ENCODE results near the gene SFXN1. TPM values are rescaled to one million over a fixed set of nuclear protein-coding genes. Genes with fewer than 3 reads are reported as not detected.
"Not testable (repeated sequence)": the region's sequence is repeated elsewhere in the genome, so short reads cannot be mapped to it uniquely, and the experiment has no call there.

Gene SFXN1
- total RNA-seq, 1 donor: 110 TPM

- H3K9me3 ChIP-seq (ENCODE audit: low read depth, low read length); H3K27me3 ChIP-seq (ENCODE audit: insufficient read depth, low read length); H3K4me3 ChIP-seq (ENCODE audit: low read length): not testable (repeated sequence)
- peaks cover 14% of the 10 kb centered on the region for H3K4me1 ChIP-seq (ENCODE audit: insufficient read depth, low read length)
Measured at GRCh38 chr5:175535331-175535730, 57.0 kb downstream of the SFXN1 start.

DNA sequence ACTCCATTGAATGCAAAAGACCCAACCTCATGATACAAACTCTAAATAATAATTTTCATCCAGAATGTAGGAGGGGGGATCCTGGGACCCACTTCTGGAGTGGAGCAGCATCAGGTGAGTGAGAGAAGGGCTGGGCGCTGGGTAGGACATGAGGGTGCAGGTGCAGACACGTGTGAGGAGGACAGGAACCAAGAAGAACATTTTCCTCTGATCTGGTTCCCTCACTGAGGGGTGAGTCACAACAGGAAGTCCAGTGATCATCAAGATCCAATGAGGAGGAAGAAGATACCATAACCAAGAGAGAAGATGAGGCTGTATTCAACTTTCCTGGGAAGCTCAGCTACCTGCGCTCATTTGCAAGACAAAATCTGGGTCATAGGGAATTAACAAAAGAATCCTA, 57.4 kb downstream of the SFXN1 start:
- Histone ChIP-seq H3K27me3 (ENCODE audit: insufficient read depth, low read length) (no peaks in the 10 kb centered on the region), H3K9me3 (ENCODE audit: low read depth, low read length) (no peaks in the 10 kb centered on the region), H3K4me1 (ENCODE audit: insufficient read depth, low read length) (peaks cover 14% of the 10 kb centered on the region), H3K4me3 (ENCODE audit: low read length) (no peak overlapping the region)

GRCh38 chr5:175538576-175538975, 60.2 kb downstream of the SFXN1 start:
- H3K4me1 ChIP-seq (ENCODE audit: insufficient read depth, low read length): peaks cover 14% of the 10 kb centered on the region
- no peaks in the 10 kb centered on the region for H3K9me3 ChIP-seq (ENCODE audit: low read depth, low read length)
- H3K27me3 ChIP-seq (ENCODE audit: insufficient read depth, low read length): no peaks in the 10 kb centered on the region
- H3K4me3 ChIP-seq (ENCODE audit: low read length): no peak overlapping the region

- Histone ChIP-seq H3K4me3 (ENCODE audit: low read length) (no peak overlapping the region), H3K27me3 (ENCODE audit: insufficient read depth, low read length) (no peaks in the 10 kb centered on the region), H3K9me3 (ENCODE audit: low read depth, low read length) (no peaks in the 10 kb centered on the region), H3K4me1 (ENCODE audit: insufficient read depth, low read length) (peaks cover 8% of the 10 kb centered on the region)
Measured at GRCh38 chr5:175539936-175540335, 61.6 kb downstream of the SFXN1 start.

DNA sequence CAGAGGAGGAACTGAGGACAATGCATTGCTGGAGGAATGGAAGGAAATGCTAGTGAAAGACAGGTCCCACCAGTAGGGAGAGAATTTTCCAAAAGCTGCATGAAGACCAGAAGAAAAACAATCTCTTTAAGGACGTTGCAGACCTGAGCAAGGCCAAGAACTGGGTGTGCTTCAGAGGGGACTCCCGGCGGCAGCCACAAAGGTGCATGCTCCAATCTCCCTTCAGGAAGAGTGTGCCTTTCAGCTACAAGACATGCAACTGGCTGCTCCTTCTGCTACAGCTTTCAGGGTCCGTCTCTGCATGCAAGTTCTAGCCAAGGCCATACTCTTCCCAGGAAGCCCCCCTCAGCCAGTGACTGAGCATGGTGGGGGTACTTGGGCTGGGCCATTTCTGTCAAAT, 62.9 kb downstream of the SFXN1 start:
- no peak overlapping the region for H3K4me3 ChIP-seq (ENCODE audit: low read length)

GRCh38 chr5:175542232-175542965, 64.0 kb downstream of the SFXN1 start:
- H3K4me3 ChIP-seq (ENCODE audit: low read length): no peak overlapping the region
- no peaks in the 10 kb centered on the region for H3K27me3 ChIP-seq (ENCODE audit: insufficient read depth, low read length)
- H3K4me1 ChIP-seq (ENCODE audit: insufficient read depth, low read length): no peaks in the 10 kb centered on the region
- H3K9me3 ChIP-seq (ENCODE audit: low read depth, low read length): no peaks in the 10 kb centered on the region

More for the DNA sequence above, 62.9 kb downstream of the SFXN1 start:
- H3K9me3 ChIP-seq (ENCODE audit: low read depth, low read length): no peaks in the 10 kb centered on the region
- H3K4me1 ChIP-seq (ENCODE audit: insufficient read depth, low read length): no peaks in the 10 kb centered on the region
- no peaks in the 10 kb centered on the region for H3K27me3 ChIP-seq (ENCODE audit: insufficient read depth, low read length)

- Histone ChIP-seq H3K4me3 (ENCODE audit: low read length) (no peak overlapping the region), H3K9me3 (ENCODE audit: low read depth, low read length) (no peaks in the 10 kb centered on the region), H3K27me3 (ENCODE audit: insufficient read depth, low read length) (peaks cover under 1% of the 10 kb centered on the region), H3K4me1 (ENCODE audit: insufficient read depth, low read length) (no peaks in the 10 kb centered on the region)
Measured at GRCh38 chr5:175542966-175543235, 64.5 kb downstream of the SFXN1 start.

DNA sequence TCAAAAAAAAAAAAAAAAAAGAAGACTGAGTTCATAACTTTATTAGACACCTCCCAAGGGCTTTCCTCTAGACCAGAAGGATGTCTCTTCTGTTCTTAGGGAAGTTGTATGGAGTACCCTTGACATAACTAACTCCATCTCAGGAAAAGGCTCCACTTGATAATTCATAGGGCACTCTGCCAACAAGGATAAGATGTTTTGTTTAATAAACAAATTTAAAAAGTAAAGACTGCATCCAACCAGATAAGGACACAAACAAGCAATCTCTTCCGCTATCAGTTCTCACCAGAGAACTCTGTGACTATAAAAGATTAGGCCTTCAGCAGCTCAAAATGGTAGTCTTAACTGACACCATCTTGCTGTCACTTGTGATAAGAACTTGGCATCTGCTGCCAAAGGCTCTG, 65.8 kb downstream of the SFXN1 start:
- no peaks in the 10 kb centered on the region for H3K9me3 ChIP-seq (ENCODE audit: low read depth, low read length)
- H3K4me3 ChIP-seq (ENCODE audit: low read length): no peak overlapping the region
- no peaks in the 10 kb centered on the region for H3K4me1 ChIP-seq (ENCODE audit: insufficient read depth, low read length)
- H3K27me3 ChIP-seq (ENCODE audit: insufficient read depth, low read length): peaks cover 3% of the 10 kb centered on the region

GRCh38 chr5:175544586-175544985, 66.2 kb downstream of the SFXN1 start:
- no peaks in the 10 kb centered on the region for H3K4me1 ChIP-seq (ENCODE audit: insufficient read depth, low read length)
- H3K27me3 ChIP-seq (ENCODE audit: insufficient read depth, low read length): peaks cover 3% of the 10 kb centered on the region
- H3K9me3 ChIP-seq (ENCODE audit: low read depth, low read length): no peaks in the 10 kb centered on the region
- H3K4me3 ChIP-seq (ENCODE audit: low read length): no peak overlapping the region

DNA sequence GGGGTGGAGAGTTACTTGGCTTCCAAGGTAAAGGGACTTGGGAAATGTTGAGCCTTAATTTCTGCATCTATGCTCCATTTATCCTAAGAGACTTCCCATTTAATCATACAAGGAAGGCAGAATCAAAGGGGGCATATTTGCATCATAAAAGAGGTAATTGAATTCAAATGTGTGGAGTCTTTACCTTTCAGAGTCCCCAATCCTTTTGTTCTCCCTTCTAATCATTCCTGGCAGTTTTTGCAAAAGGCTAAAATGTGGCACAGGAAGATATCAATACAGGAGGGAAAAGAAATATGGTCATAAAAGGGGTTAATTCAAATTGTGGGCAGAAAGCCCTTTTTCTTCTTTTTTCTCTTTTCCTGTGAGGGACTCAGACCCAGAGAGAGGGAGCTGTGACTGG, 69.5 kb downstream of the SFXN1 start:
- no peaks in the 10 kb centered on the region for H3K9me3 ChIP-seq (ENCODE audit: low read depth, low read length)
- H3K4me3 ChIP-seq (ENCODE audit: low read length): no peak overlapping the region
- H3K27me3 ChIP-seq (ENCODE audit: insufficient read depth, low read length): peaks cover 3% of the 10 kb centered on the region
- H3K4me1 ChIP-seq (ENCODE audit: insufficient read depth, low read length): no peaks in the 10 kb centered on the region

GRCh38 chr5:175548626-175549311, 70.4 kb downstream of the SFXN1 start:
- no peak overlapping the region for H3K4me3 ChIP-seq (ENCODE audit: low read length)
- H3K9me3 ChIP-seq (ENCODE audit: low read depth, low read length): no peaks in the 10 kb centered on the region
- H3K27me3 ChIP-seq (ENCODE audit: insufficient read depth, low read length): peaks cover 3% of the 10 kb centered on the region
- no peaks in the 10 kb centered on the region for H3K4me1 ChIP-seq (ENCODE audit: insufficient read depth, low read length)

DNA sequence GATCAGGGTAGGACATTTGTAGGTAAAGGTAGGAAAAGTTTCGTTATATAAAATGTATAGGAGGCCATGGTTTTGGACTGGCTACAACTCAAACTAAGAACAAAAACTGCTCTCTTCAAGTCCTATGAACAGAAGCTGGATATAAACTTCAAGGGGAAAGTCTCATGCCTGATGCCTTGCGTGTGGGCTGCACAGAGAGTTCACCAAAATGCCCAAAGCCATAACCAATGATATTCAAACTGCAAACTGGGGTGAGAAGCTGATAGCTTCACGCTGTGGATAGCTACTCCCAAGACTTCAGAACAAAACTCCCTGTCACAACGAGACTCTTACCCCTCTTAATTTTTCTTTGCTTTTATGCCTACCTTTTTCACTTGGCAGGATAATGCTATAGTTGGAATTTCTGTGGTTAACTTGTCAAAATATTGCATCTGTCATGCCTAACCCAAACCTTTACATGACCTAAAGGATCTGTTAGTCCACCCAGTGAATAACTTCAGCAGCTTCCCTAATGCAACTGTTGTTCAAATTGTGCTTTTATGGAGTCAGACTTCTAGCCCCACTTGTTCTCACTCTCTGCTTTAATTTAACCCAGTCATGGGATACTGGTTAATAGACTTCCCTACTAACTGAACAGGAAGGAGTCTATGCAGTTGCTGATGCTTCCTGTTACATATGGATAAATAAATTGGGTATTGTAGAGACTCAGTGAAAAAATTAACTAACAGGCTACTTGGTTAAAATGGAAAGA, 71.9 kb downstream of the SFXN1 start:
- Histone ChIP-seq H3K9me3 (ENCODE audit: low read depth, low read length) (no peaks in the 10 kb centered on the region), H3K27me3 (ENCODE audit: insufficient read depth, low read length) (peaks cover 3% of the 10 kb centered on the region), H3K4me3 (ENCODE audit: low read length) (no peak overlapping the region), H3K4me1 (ENCODE audit: insufficient read depth, low read length) (no peaks in the 10 kb centered on the region)

DNA sequence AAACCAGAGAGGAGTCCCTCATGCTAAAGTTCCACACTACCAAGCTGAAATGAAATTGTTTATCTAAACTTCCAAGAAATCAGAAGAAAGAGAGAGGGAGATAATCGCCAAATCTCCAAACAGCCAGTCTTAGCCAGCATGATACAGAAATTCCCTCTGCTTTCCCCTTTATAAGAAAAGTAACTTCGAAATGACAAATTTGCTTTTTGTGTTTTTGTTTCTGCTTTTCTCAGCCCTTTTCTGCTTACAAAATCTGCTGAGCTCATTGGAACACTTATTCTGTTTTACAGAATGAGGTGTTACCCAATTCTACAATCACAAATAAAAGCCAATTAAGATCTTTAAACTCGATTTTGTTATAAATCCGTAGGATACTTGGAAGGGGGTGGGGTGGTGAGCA, 72.9 kb downstream of the SFXN1 start:
- no peaks in the 10 kb centered on the region for H3K9me3 ChIP-seq (ENCODE audit: low read depth, low read length)
- H3K27me3 ChIP-seq (ENCODE audit: insufficient read depth, low read length): peaks cover 3% of the 10 kb centered on the region
- H3K4me1 ChIP-seq (ENCODE audit: insufficient read depth, low read length): no peaks in the 10 kb centered on the region
- no peak overlapping the region for H3K4me3 ChIP-seq (ENCODE audit: low read length)

DNA sequence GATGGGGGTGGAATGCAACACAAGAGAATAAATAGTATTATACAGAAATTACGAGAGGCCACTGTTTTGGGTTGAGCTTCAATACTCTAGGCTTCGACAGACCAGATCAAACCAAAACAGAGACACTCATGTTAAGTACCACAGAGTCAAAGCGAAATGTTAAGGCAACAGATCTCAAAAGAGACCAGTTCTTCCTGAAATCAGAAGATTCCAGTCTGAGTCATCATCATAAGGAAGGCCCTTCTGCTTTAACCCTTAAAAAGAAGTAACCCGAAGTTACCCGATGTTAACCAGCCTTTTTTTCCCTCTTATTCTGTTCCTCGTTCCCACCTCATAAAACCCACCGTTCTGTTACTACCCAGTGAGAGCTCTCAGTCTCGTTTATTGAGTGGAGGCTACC, 75.9 kb downstream of the SFXN1 start:
- H3K9me3 ChIP-seq (ENCODE audit: low read depth, low read length): no peaks in the 10 kb centered on the region
- H3K27me3 ChIP-seq (ENCODE audit: insufficient read depth, low read length): no peaks in the 10 kb centered on the region
- H3K4me1 ChIP-seq (ENCODE audit: insufficient read depth, low read length): no peaks in the 10 kb centered on the region
- H3K4me3 ChIP-seq (ENCODE audit: low read length): no peak overlapping the region

DNA sequence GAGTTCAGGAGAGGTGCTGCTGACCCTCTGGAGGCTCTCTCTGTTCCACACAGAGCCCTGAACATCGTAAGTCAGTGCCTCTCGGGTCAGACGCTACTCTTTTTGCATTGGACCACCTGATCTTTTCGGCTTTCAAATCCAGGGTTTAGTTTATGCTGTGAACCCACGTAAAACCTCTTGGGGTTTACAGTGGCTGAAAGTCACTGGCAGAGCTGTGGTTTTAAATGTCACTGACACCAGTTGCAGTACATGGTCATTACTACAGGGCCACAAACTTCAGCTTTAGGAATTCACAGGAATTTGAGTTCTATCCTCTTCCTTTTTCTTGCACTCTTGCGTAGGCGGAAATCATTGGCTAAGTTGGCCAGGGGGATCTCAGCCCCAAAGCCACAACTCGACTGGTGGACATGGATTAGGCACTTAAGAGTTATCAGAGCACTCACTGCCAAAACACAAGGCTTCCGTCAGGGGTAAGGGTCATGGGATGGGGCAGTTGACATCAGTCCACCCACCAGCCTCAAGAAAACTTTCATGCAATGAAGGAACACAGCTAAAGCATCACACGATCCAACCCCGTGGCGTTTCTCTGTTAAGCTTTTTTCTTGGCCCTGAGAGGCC, 76.9 kb downstream of the SFXN1 start:
- Histone ChIP-seq H3K27me3 (ENCODE audit: insufficient read depth, low read length) (no peaks in the 10 kb centered on the region), H3K9me3 (ENCODE audit: low read depth, low read length) (no peaks in the 10 kb centered on the region), H3K4me3 (ENCODE audit: low read length) (no peak overlapping the region), H3K4me1 (ENCODE audit: insufficient read depth, low read length) (no peaks in the 10 kb centered on the region)
